GM18907 (cell line): ENCODE data around the gene USP5.
A peak's percentile ranks its signal among the peaks of the same experiment; 100 is the strongest.

Source experiments
- ATAC-seq: cut with Tn5 transposase; IDR thresholded peaks from one replicate; pipeline ENCODE4 v1.9.1; 2021; ENCODE audit warnings: mild to moderate bottlenecking, moderate library complexity; ENCODE audit not compliant: unreplicated experiment

Gene USP5

GRCh38 chr12:6914246-6914946 is 62.4 kb downstream of the USP5 start, which contains the start of gene ENO2:
TSS of gene ENO2 (plus strand) at chr12:6914580. CDS start at chr12:6915833, 1,253 bp downstream.
- peak; percentile 67 for ATAC-seq

GRCh38 chr12:6914947-6915788 is 63.2 kb downstream of the USP5 start:
- ATAC-seq: peak; percentile 19

- ATAC-seq: no peak
These were observed 63.9 kb downstream of the USP5 start for GRCh38 chr12:6915789-6916285.
